ENCODE results near the gene SP6.

GRCh38 chr17:47877368-47878034 is 26.5 kb upstream of the SP6 start:
- TF ChIP-seq CTCF (IDR thresholded peaks at IDR 0.05): no peak
- no peak for TF ChIP-seq POLR2A (IDR thresholded peaks at IDR 0.05)
- TF ChIP-seq POLR2AphosphoS5 (IDR thresholded peaks at IDR 0.05): no peak
- no peak for TF ChIP-seq EP300 (IDR thresholded peaks at IDR 0.05)

All from gastroesophageal sphincter (tissue), 3 donors.